Activated T-cell treated with anti-CD3 and anti-CD28 coated beads for 24 hours (primary cell): Measurements from ENCODE around the gene UBN1.

Source experiments
- DNase-seq: peaks from one replicate; pipeline ENCODE4 v3.0.0-alpha.2; 2020; ENCODE audit warnings: low read depth

The UBN1 gene

GRCh38 chr16:4846901-4847773 lies at the start of gene UBN1, which contains the start of gene GLYR1:
TSS of gene UBN1 (plus strand) at chr16:4847481. CDS start at chr16:4852918, 5,437 bp downstream.
TSS of gene GLYR1 (minus strand) at chr16:4847288. CDS start at chr16:4847265, 23 bp downstream.
- DNase-seq = peak; percentile 99

GRCh38 chr16:4797805-4798252 lies 49.5 kb upstream of the UBN1 start:
- DNase-seq = no peak

GRCh38 chr16:4798456-4798855 lies 48.8 kb upstream of the UBN1 start:
- no peak for DNase-seq

GRCh38 chr16:4799171-4799855 lies 48.0 kb upstream of the UBN1 start:
- no peak for DNase-seq

GRCh38 chr16:4800290-4801041 lies 46.8 kb upstream of the UBN1 start:
- no peak for DNase-seq

- no peak for DNase-seq
Observed at GRCh38 chr16:4801051-4801961, 46.0 kb upstream of the UBN1 start.

GRCh38 chr16:4801962-4802658 lies 45.2 kb upstream of the UBN1 start, which contains the start of gene ROGDI:
TSS of gene ROGDI (minus strand) at chr16:4802633. CDS start at chr16:4802571, 62 bp downstream.
- DNase-seq = peak; percentile 59

- DNase-seq = peak; percentile 84
Observed at GRCh38 chr16:4802659-4803287, 44.5 kb upstream of the UBN1 start.

GRCh38 chr16:4803401-4803844 lies 43.9 kb upstream of the UBN1 start:
- DNase-seq = no peak

GRCh38 chr16:4803898-4804762 lies 43.2 kb upstream of the UBN1 start:
- no peak for DNase-seq

- no peak for DNase-seq
Observed at GRCh38 chr16:4805231-4805630, 42.0 kb upstream of the UBN1 start.

- no peak for DNase-seq
Observed at GRCh38 chr16:4806280-4806679, 41.0 kb upstream of the UBN1 start.

- no peak for DNase-seq
Observed at GRCh38 chr16:4811242-4811641, 36.0 kb upstream of the UBN1 start.

- DNase-seq = no peak
Observed at GRCh38 chr16:4811773-4812172, 35.5 kb upstream of the UBN1 start.

GRCh38 chr16:4813251-4814003 lies 33.9 kb upstream of the UBN1 start:
- DNase-seq = no peak

- DNase-seq = no peak
Observed at GRCh38 chr16:4814046-4814445, 33.2 kb upstream of the UBN1 start.

GRCh38 chr16:4814542-4815173 lies 32.6 kb upstream of the UBN1 start:
- no peak for DNase-seq

- no peak for DNase-seq
Observed at GRCh38 chr16:4820652-4821051, 26.6 kb upstream of the UBN1 start.
